Cardiac septum (tissue), 1 donor: Measurements from ENCODE around the gene ASS1. TPM values are rescaled to one million over a fixed set of nuclear protein-coding genes. Genes with fewer than 3 reads are reported as not detected.

Experiments
- DNase-seq: peaks from one replicate; pipeline ENCODE4 v3.0.0-alpha.2; 2020; ENCODE audit warnings: low spot score
- intact Hi-C: fragments of 100-400 bp; cut with DNase I; formaldehyde crosslinking; loops from one replicate; pipeline ENCODE4 v1.14.0; 2022
- total RNA-seq: library from RNA; stranded (reverse); fragmentation: NEBNext Ultra II Directional; extraction: Animal tissue kit (Norgen Biotek cat#: 25700); gene quantifications from one replicate; pipeline ENCODE4 v1.2.1, GENCODE V29; 2021
- donor health status: DM: no; HTN: no; CAD: no.

ASS1 gene
- total RNA-seq, 1 donor from 2014 or later, result 53.7 TPM

GRCh38 chr9:130465383-130466096 lies 20.8 kb downstream of the ASS1 start:
- intact Hi-C loops, result no loop called here

GRCh38 chr9:130466537-130467217 lies 21.9 kb downstream of the ASS1 start:
- no peak for DNase-seq
- intact Hi-C loops, result no loop called here

More at GRCh38 chr9:130465383-130466096, 20.8 kb downstream of the ASS1 start:
- no peak for DNase-seq

- no peak for DNase-seq
- intact Hi-C loops, result no loop called here
Measured at GRCh38 chr9:130467316-130467715, 22.6 kb downstream of the ASS1 start.

- intact Hi-C loops, result no loop called here
- DNase-seq, result no peak
Measured at GRCh38 chr9:130468566-130468965, 23.8 kb downstream of the ASS1 start.

GRCh38 chr9:130470269-130470668 lies 25.5 kb downstream of the ASS1 start:
- intact Hi-C loops, result no loop called here
- DNase-seq, result no peak

- intact Hi-C loops, result no loop called here
- no peak for DNase-seq
Measured at GRCh38 chr9:130470950-130471349, 26.2 kb downstream of the ASS1 start.

- intact Hi-C loops, result no loop called here
- DNase-seq, result no peak
Measured at GRCh38 chr9:130471411-130472183, 26.8 kb downstream of the ASS1 start.

GRCh38 chr9:130472184-130472705 lies 27.5 kb downstream of the ASS1 start:
- no peak for DNase-seq
- intact Hi-C loops, result no loop called here

- DNase-seq, result no peak
- intact Hi-C loops, result no loop called here
Measured at GRCh38 chr9:130473009-130473408, 28.2 kb downstream of the ASS1 start.

GRCh38 chr9:130473566-130473965 lies 28.8 kb downstream of the ASS1 start:
- no peak for DNase-seq
- intact Hi-C loops, result no loop called here

- no peak for DNase-seq
- intact Hi-C loops, result no loop called here
Measured at GRCh38 chr9:130474106-130474505, 29.3 kb downstream of the ASS1 start.

GRCh38 chr9:130476151-130476730 lies 31.5 kb downstream of the ASS1 start:
- intact Hi-C loops, result no loop called here
- no peak for DNase-seq

- intact Hi-C loops, result no loop called here
- no peak for DNase-seq
Measured at GRCh38 chr9:130477564-130477963, 32.8 kb downstream of the ASS1 start.

- intact Hi-C loops, result no loop called here
- DNase-seq, result no peak
Measured at GRCh38 chr9:130478152-130478551, 33.4 kb downstream of the ASS1 start.

- DNase-seq, result no peak
- intact Hi-C loops, result no loop called here
Measured at GRCh38 chr9:130478736-130479575, 34.2 kb downstream of the ASS1 start.

- DNase-seq, result no peak
- intact Hi-C loops, result no loop called here
Measured at GRCh38 chr9:130479587-130479986, 34.8 kb downstream of the ASS1 start.

GRCh38 chr9:130480673-130481072 lies 35.9 kb downstream of the ASS1 start:
- intact Hi-C loops, result no loop called here
- no peak for DNase-seq

- intact Hi-C loops, result no loop called here
- no peak for DNase-seq
Measured at GRCh38 chr9:130482463-130482862, 37.7 kb downstream of the ASS1 start.

- no peak for DNase-seq
- intact Hi-C loops, result no loop called here
Measured at GRCh38 chr9:130483371-130483971, 38.7 kb downstream of the ASS1 start.
